HG02571 (cell line): ENCODE measurements around the gene FBXW12.

ENCODE experiments used
- ATAC-seq: cut with Tn5 transposase; IDR thresholded peaks from one replicate; pipeline ENCODE4 v1.9.1; 2021; ENCODE audit warnings: mild to moderate bottlenecking, moderate library complexity; ENCODE audit not compliant: unreplicated experiment

Gene FBXW12

DNA sequence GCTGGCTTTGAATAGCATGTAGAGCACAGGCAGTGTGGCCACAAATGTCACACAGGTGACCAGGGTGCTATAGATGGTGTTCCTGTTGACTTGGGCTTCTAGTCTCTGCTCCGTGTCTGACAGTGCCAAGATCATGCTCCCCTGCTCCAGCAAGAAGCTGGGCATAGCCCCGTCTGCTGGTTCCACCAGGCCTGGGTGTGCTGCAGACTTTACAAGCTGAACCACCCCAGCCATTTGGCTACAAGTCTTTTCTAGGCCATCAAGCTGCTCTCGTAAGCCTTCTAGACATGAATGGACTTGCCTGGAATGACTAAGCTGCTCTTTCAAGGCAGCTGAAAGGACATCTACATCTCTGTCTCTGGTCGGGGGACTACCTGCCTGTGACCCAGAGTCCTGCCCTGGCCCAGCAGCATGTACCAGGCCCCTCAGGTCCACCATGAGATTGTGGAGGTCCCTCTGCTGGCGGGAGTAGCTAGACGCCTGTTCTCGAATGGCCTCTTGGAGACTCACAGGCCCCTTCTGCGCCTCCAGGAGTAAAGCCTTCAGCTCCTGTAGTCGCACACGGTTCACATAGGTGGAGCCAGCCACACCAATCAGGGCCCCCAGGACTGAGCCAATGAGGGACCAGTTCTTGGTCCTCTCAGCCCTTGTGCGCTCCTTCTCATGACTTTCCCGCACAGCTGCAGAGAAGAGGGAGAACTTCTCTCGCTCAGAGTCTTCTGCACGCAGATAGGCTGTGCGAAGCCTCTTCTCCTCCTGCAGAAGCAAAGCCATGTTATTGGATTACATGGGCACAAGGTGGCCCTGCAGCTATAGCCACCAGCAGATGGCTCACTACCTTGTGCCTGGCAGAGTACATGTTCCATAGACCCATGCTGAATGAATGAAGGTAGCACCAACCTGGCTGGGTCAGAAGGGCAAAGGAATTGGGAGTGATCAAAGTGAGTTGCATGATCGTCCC lies 60.7 kb downstream of the FBXW12 start:
- no peak for ATAC-seq

DNA sequence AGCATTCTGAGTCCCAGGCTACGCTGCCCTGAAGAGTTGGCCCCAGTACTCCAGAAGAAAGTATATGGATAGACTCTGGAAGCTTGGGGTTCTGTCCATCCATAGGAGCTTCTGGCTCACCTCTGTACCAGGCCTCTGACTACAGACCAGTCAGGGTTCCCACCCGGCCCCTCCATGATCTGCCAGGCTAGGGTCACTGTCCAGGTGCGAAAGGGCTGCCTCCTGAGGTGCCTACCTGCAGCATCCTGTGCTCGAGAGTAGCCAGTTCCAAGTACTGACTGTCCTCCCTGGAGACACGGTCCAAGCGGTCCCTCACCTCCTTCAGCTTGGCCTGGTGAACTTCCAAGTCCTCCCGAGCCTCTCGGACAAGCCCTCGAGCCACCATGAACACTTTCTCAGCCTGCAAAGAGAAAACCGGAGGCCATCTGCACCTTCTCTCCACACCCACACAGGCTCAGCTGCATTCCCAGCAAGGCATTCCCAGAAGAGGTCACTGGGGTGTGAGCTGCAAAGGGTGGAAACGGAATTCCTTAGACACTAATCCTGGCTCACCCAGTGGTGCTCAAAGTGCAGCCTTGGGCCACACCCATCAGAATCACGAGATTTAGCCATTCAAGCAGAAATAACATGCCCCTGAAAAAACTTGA lies 61.6 kb downstream of the FBXW12 start:
- ATAC-seq: no peak

- ATAC-seq: no peak
Observed at GRCh38 chr3:48434591-48435222, 62.7 kb downstream of the FBXW12 start.

DNA sequence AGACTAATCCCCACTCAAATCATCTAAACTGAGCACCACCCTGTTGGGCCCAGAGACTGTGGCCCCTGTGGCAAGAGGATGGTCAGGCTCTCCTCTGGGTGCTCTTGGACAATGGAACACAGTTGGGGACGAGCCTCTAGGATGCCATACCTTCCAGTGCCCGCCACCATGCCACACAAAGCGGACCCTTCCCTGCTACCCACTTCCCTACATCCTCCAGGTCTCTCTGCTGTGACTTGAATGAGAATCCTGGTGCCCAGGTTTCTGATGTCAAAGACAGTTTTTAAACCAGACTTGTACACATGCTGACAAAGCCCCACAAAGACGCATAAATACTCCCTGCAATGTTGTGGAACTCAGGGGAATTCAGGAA lies 63.2 kb downstream of the FBXW12 start:
- ATAC-seq: no peak

- no peak for ATAC-seq
Observed at GRCh38 chr3:48435774-48436476, 63.9 kb downstream of the FBXW12 start.

- no peak for ATAC-seq
Observed at GRCh38 chr3:48436477-48436787, 64.4 kb downstream of the FBXW12 start.

- ATAC-seq: no peak
Observed at GRCh38 chr3:48436855-48437254, 64.8 kb downstream of the FBXW12 start.

DNA sequence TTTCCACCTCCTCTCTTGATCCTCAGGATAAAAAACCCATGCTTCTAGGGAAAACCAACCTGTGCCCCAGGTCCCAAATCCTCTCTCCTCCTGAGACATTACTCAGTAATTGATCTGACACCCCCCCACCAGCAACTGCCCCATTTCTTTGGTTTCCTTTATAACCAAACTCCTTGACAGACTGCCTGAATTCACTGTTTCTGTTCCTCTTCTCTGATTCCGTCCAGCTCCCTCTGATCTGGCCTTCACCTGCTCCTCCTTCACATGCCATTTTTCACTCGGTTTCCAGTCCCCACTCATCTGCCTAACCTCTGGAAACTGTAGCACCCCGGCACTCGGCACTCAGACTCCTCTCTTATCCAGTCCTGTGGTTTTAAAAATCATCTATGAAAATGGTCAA lies 65.8 kb downstream of the FBXW12 start:
- ATAC-seq: no peak

- ATAC-seq: peak; percentile 92
Observed at GRCh38 chr3:48439820-48440589, 68.0 kb downstream of the FBXW12 start, which contains the start of the genes CCDC51 and TMA7. CCDC51 (minus strand) TSS chr3:48440119; CDS start chr3:48435128, 4,991 bp downstream. TMA7 (plus strand) TSS chr3:48440257; CDS start chr3:48440297, 40 bp downstream.

DNA sequence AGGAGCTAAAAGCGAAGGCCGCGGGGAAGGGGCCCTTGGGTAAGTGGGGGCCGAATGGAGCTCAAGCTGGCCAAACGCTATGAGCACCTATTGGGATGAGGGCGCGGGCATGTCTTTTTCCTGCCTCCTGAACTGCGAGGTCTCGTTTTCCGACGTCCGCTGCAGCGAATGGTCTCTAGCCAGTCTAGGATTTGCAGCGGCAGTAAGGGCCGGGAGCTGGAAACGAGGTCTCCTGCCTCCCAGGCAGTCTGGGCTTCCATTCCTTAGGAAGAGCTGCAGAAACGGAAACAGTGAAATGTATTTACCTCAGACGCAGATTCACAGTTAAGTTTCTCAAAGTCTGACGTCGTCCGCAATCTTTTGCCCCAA lies 68.6 kb downstream of the FBXW12 start:
- peak; percentile 5 for ATAC-seq

DNA sequence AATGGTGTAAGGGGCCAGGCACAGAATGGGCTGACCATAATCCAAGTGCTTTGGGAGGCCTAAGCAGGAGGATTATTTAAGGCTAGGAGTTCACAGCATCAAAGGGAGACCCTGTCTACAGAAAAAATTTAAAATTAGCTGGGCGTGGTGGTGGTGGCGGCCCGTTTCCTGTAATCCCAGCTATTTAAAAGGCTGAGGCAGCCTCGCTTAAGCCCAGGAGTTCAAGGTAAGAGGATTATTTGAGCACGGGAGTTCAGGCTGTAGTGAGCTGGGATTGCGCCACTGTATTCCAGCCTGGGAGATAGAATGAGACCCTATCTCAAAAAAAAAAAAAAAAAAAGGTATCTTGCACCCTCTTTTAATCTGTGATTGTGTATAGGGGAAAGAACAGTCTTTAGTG lies 69.9 kb downstream of the FBXW12 start:
- ATAC-seq: no peak
